HepG2 (cell line): Measurements from ENCODE around the gene C11orf24. TPM values are rescaled to one million over a fixed set of nuclear protein-coding genes. Genes with fewer than 3 reads are reported as not detected.
A peak's percentile ranks its signal among the peaks of the same experiment; 100 is the strongest.

Source experiments
- AGO1 ChIP-seq: fragments of 200-400 bp; formaldehyde crosslinking; IDR thresholded peaks from 2 replicates; pipeline ENCODE4 v1.6.1; 2017; ENCODE audit warnings: mild to moderate bottlenecking, low read depth, low read length, moderate library complexity; ENCODE audit not compliant: poor library complexity, severe bottlenecking
- ATF7 ChIP-seq, 2 experiments: fragments of 450-650 bp in 1 of 2; sonication (generic) in 1 of 2; formaldehyde crosslinking in 1 of 2; IDR thresholded peaks; 2 replicates each; pipeline versions ENCODE4 v1.4.0 to v1.6.1; 2016 to 2020; ENCODE audit warnings: antibody characterized with exemption in 1 of 2, mild to moderate bottlenecking in 1 of 2, missing genetic modification reagents in 1 of 2
- CENPX ChIP-seq: sonication (generic); formaldehyde crosslinking; IDR thresholded peaks from 2 replicates; pipeline ENCODE4 v1.9.0; 2021; ENCODE audit warnings: mild to moderate bottlenecking, missing genetic modification reagents, moderate library complexity
- CHD4 ChIP-seq: fragments of 200-600 bp; sonication (generic); IDR thresholded peaks from 2 replicates; pipeline ENCODE4 v1.7.0; 2017; ENCODE audit warnings: mild to moderate bottlenecking, low read length, borderline replicate concordance
- ELF3 ChIP-seq: IDR thresholded peaks from 2 replicates; pipeline ENCODE4 v1.6.1; 2016; ENCODE audit warnings: missing genetic modification reagents, missing compliant biosample characterization
- FOXC1 ChIP-seq: sonication (generic); formaldehyde crosslinking; IDR thresholded peaks from 2 replicates; pipeline ENCODE4 v1.8.0; 2022; ENCODE audit warnings: mild to moderate bottlenecking, missing genetic modification reagents, borderline replicate concordance
- HNRNPL ChIP-seq: fragments of 200-400 bp; formaldehyde crosslinking; IDR thresholded peaks from 2 replicates; pipeline ENCODE4 v1.6.1; 2017; ENCODE audit warnings: mild to moderate bottlenecking, low read depth, low read length
- IRX3 ChIP-seq: sonication (generic); formaldehyde crosslinking; IDR thresholded peaks from 2 replicates; pipeline ENCODE4 v1.8.1; 2023; ENCODE audit warnings: mild to moderate bottlenecking, low read depth, missing genetic modification reagents, borderline replicate concordance
- MATR3 ChIP-seq: sonication (generic); formaldehyde crosslinking; IDR thresholded peaks from 2 replicates; pipeline ENCODE4 v1.4.0; 2020; ENCODE audit warnings: missing genetic modification reagents
- MTF1 ChIP-seq: sonication (generic); formaldehyde crosslinking; IDR thresholded peaks from 2 replicates; pipeline ENCODE4 v1.5.0; 2020; ENCODE audit warnings: missing genetic modification reagents
- MTF2 ChIP-seq: sonication (generic); formaldehyde crosslinking; IDR thresholded peaks from 2 replicates; pipeline ENCODE4 v1.5.0; 2020; ENCODE audit warnings: missing genetic modification reagents, borderline replicate concordance
- NCOA2 ChIP-seq: sonication (generic); formaldehyde crosslinking; IDR thresholded peaks from 2 replicates; pipeline ENCODE4 v1.8.0; 2022; ENCODE audit warnings: inconsistent platforms
- PPARG ChIP-seq: conservative IDR thresholded peaks from 2 replicates; pipeline ENCODE4 v1.6.1; 2016; ENCODE audit warnings: missing biosample characterization, missing genetic modification reagents
- RBFOX2 ChIP-seq: fragments of 200-400 bp; formaldehyde crosslinking; IDR thresholded peaks from 2 replicates; pipeline ENCODE4 v1.6.1; 2017; ENCODE audit warnings: low read depth, mild to moderate bottlenecking, low read length
- RFX1 ChIP-seq: fragments of 450-650 bp; IDR thresholded peaks from 2 replicates; pipeline ENCODE4 v1.6.1; 2017
- RXRA ChIP-seq: sonication (generic); formaldehyde crosslinking; IDR thresholded peaks from 2 replicates; pipeline ENCODE4 v1.5.1; 2020; ENCODE audit warnings: missing genetic modification reagents
- SNAI1 ChIP-seq: sonication (generic); formaldehyde crosslinking; IDR thresholded peaks from 2 replicates; pipeline ENCODE4 v1.5.0; 2020; ENCODE audit warnings: mild to moderate bottlenecking, missing genetic modification reagents, borderline replicate concordance
- SRSF1 ChIP-seq: fragments of 200-400 bp; formaldehyde crosslinking; optimal IDR thresholded peaks from 2 replicates; pipeline ENCODE3; 2017; ENCODE audit warnings: mild to moderate bottlenecking, low read depth, low read length, moderate library complexity
- TGIF2 ChIP-seq: IDR thresholded peaks from 2 replicates; pipeline ENCODE4 v1.6.1; 2016; ENCODE audit warnings: control low read depth, missing compliant biosample characterization
- TP53 ChIP-seq: sonication (generic); formaldehyde crosslinking; conservative IDR thresholded peaks from 2 replicates; pipeline ENCODE4 v1.4.0; 2020; ENCODE audit warnings: missing genetic modification reagents
- ZBTB38 ChIP-seq: sonication (generic); formaldehyde crosslinking; IDR thresholded peaks from 2 replicates; pipeline ENCODE4 v1.5.1; 2020; ENCODE audit warnings: mild to moderate bottlenecking, missing genetic modification reagents
- ZC3H13 ChIP-seq: sonication (generic); formaldehyde crosslinking; IDR thresholded peaks from 2 replicates; pipeline ENCODE4 v1.8.1; 2023; ENCODE audit warnings: mild to moderate bottlenecking, missing genetic modification reagents, moderate library complexity
- ZNF335 ChIP-seq: sonication (generic); formaldehyde crosslinking; IDR thresholded peaks from 2 replicates; pipeline ENCODE4 v1.4.0; 2020; ENCODE audit warnings: missing genetic modification reagents
- ZNF430 ChIP-seq: sonication (generic); formaldehyde crosslinking; IDR thresholded peaks from 2 replicates; pipeline ENCODE4 v1.9.0; 2021; ENCODE audit warnings: mild to moderate bottlenecking, missing genetic modification reagents
- ZNF501 ChIP-seq: sonication (generic); formaldehyde crosslinking; IDR thresholded peaks from 2 replicates; pipeline ENCODE4 v1.5.1; 2020; ENCODE audit warnings: mild to moderate bottlenecking, moderate library complexity, missing genetic modification reagents
- ZNF572 ChIP-seq: sonication (generic); formaldehyde crosslinking; IDR thresholded peaks from 2 replicates; pipeline ENCODE4 v1.5.1; 2020; ENCODE audit warnings: mild to moderate bottlenecking, missing genetic modification reagents
- ZNF629 ChIP-seq: sonication (generic); formaldehyde crosslinking; conservative IDR thresholded peaks from 2 replicates; pipeline ENCODE4 v1.5.0; 2020; ENCODE audit warnings: missing genetic modification reagents
- ZNF644 ChIP-seq: IDR thresholded peaks from 2 replicates; pipeline ENCODE4 v1.6.1; 2016; ENCODE audit warnings: low read depth
- ZNF713 ChIP-seq: sonication (generic); formaldehyde crosslinking; IDR thresholded peaks from 2 replicates; pipeline ENCODE4 v1.4.0; 2020; ENCODE audit warnings: mild to moderate bottlenecking, missing genetic modification reagents
- ZNF841 ChIP-seq: sonication (generic); formaldehyde crosslinking; IDR thresholded peaks from 2 replicates; pipeline ENCODE4 v1.8.1; 2023; ENCODE audit warnings: missing genetic modification reagents, borderline replicate concordance
- polyA plus RNA-seq, 8 experiments: library from polyadenylated mRNA; depleted of rRNA in 3 of 8; stranded (reverse) in 7 of 8; unstranded in 1 of 8; fragments of >200 nt; fragmentation: Illumina TruSeq in 4 of 8; extraction: Trizol in 4 of 8; gene quantifications; 2 replicates each; pipeline versions ENCODE4 v1.2.1 to v1.2.3, GENCODE V29; 2011 to 2016; ENCODE audit warnings: low read depth in 4 of 8, missing spikeins in 1 of 8, mixed read lengths in 1 of 8; ENCODE audit not compliant: insufficient read depth in 1 of 8
- total RNA-seq, 5 experiments: library from RNA; depleted of rRNA; stranded (reverse); fragments of >200 nt; fragmentation: Illumina TruSeq; extraction: Trizol; gene quantifications; 2 replicates each; pipeline ENCODE4 v1.2.3, GENCODE V29; 2016; ENCODE audit warnings: low read depth in 1 of 5
- TF ChIP-seq, protein P1 (sequence below): sonication (generic); formaldehyde crosslinking; IDR thresholded peaks from 2 replicates; pipeline ENCODE4 v1.4.0; 2020; ENCODE audit warnings: missing genetic modification reagents

C11orf24 gene
- total and polyA plus RNA-seq, 2 of the 13 experiments (the other 11 are each of a cell fraction or from before 2014, with no cell fraction given), result 52.9 to 55.5 TPM

DNA sequence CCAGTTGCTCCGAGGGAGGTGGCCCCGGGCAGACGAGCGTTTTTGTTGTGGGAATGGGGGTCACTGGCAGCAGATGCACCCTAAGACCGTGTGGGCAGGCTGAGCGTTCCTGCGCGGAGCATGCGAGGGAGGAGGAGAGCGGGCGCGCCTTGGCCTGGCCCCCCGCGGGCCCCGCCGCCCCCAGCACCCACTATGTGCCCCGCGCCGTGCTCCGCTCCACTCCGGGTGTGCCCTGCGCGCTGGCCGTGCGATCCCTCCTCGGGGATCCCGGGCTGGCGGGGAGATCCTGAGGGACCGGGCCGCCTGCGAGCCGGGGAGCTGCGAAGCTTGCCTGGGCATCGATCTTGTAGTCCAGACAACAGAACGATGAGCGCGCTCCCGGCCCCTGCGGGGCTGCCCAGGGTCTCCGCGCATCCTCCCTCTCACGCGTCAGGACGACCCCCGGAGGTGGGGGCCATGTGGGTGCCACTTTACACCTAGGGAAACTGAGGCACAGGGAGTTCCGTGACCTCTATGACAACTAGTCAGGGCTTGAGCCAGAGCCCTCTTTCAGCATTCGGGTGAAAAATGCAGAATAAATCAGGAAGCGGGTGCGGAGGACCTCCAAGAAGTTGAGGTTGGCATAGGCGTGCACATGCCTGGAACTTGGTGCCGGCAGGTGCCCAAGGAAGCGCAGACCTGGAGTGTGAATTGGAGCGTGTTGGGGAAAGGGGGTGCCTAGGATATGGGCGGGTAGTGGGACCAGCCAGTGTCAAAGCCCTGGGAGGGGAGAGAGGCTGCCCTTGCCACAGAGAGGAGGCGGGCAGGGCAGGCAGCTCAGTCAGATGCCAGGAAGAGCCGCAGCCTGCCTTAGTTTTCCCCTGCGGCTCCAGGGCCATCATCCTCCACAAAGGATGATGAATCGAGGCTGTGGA lies 57.3 kb downstream of the C11orf24 start (continued):
- TF ChIP-seq ZNF501 (CRISPR knock-in tag), result no peak
- peak; percentile 67; the same call in 1 of the 2 replicates for TF ChIP-seq FOXC1 (CRISPR knock-in tag)
- 0 out of 2 replicates have a peak, but pooled peaks have one; percentile 51 for TF ChIP-seq MTF2
- TF ChIP-seq RFX1, result no peak
- 0 out of 2 replicates have a peak, but pooled peaks have one; percentile 23 for TF ChIP-seq MATR3
- TF ChIP-seq SNAI1, result 0 out of 2 replicates have a peak, but pooled peaks have one; percentile 21
- no peak for TF ChIP-seq NCOA2
- TF ChIP-seq ATF7 (IDR thresholded peaks at IDR 0.05), result no peak
- TF ChIP-seq ATF7 (CRISPR knock-in tag; IDR thresholded peaks at IDR 0.05), result peak; percentile 16; the same call in 1 of the 2 replicates
- TF ChIP-seq CENPX (CRISPR knock-in tag), result no peak
- 0 out of 2 replicates have a peak, but pooled peaks have one; percentile 17 for TF ChIP-seq ZC3H13 (CRISPR knock-in tag)
- peak; percentile 11; the same call in 1 of the 2 replicates for TF ChIP-seq ZNF430 (CRISPR knock-in tag)
- TF ChIP-seq ZNF572 (CRISPR knock-in tag), result 0 out of 2 replicates have a peak, but pooled peaks have one; percentile 38
- no peak for TF ChIP-seq TGIF2 (CRISPR knock-in tag)
- peak; percentile 6 for TF ChIP-seq AGO1
- TF ChIP-seq ZBTB38 (CRISPR knock-in tag), result peak; percentile 62; the same call in 1 of the 2 replicates
- TF ChIP-seq MTF1, result no peak
- TF ChIP-seq ZNF644 (CRISPR knock-in tag), result no peak
- 0 out of 2 replicates have a peak, but pooled peaks have one; percentile 38 for TF ChIP-seq CHD4
- TF ChIP-seq ZNF335 (CRISPR knock-in tag), result no peak
- no peak for TF ChIP-seq PPARG
- no peak for TF ChIP-seq ZNF629 (CRISPR knock-in tag)
- TF ChIP-seq HNRNPL, result peak; percentile 92; the same call in 1 of the 2 replicates
- peak; percentile 9 for TF ChIP-seq SRSF1
- no peak for TF ChIP-seq TP53 (CRISPR knock-in tag)
- TF ChIP-seq ELF3 (CRISPR knock-in tag), result no peak
- TF ChIP-seq, protein P1, sequence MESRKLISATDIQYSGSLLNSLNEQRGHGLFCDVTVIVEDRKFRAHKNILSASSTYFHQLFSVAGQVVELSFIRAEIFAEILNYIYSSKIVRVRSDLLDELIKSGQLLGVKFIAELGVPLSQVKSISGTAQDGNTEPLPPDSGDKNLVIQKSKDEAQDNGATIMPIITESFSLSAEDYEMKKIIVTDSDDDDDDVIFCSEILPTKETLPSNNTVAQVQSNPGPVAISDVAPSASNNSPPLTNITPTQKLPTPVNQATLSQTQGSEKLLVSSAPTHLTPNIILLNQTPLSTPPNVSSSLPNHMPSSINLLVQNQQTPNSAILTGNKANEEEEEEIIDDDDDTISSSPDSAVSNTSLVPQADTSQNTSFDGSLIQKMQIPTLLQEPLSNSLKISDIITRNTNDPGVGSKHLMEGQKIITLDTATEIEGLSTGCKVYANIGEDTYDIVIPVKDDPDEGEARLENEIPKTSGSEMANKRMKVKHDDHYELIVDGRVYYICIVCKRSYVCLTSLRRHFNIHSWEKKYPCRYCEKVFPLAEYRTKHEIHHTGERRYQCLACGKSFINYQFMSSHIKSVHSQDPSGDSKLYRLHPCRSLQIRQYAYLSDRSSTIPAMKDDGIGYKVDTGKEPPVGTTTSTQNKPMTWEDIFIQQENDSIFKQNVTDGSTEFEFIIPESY (CRISPR knock-in tag), result 0 out of 2 replicates have a peak, but pooled peaks have one; percentile 3
- TF ChIP-seq RXRA (CRISPR knock-in tag), result 0 out of 2 replicates have a peak, but pooled peaks have one; percentile 11
- peak; percentile 55 for TF ChIP-seq RBFOX2
- no peak for TF ChIP-seq IRX3 (CRISPR knock-in tag)
- TF ChIP-seq ZNF713 (CRISPR knock-in tag), result no peak
- TF ChIP-seq ZNF841, result no peak
